ENCODE results near the gene KCNH3.

Gene KCNH3

GRCh38 chr12:49539406-49540228 is 787 bp downstream of the KCNH3 start:
- Histone ChIP-seq H3K4me3 (ENCODE audit: low read depth, low read length) (peak overlapping the region; percentile 27), H3K4me1 (ENCODE audit: control insufficient read depth, insufficient read depth, low read length) (peaks cover 23% of the 10 kb centered on the region; the same call in 1 of the 2 replicates), H3K27me3 (ENCODE audit: control insufficient read depth, insufficient read depth, low read length) (peaks cover 100% of the 10 kb centered on the region), H3K36me3 (ENCODE audit: control insufficient read depth, insufficient read depth, low read length) (no peaks in the 10 kb centered on the region), H3K27ac (ENCODE audit: low read depth, low read length) (no peak overlapping the region), H3K9ac (ENCODE audit: low read length) (no peak overlapping the region), H3K9me3 (ENCODE audit: control insufficient read depth, insufficient read depth, low read depth, low read length) (no peaks in the 10 kb centered on the region)

GRCh38 chr12:49540229-49541139 is 1.7 kb downstream of the KCNH3 start:
- Histone ChIP-seq H3K4me1 (ENCODE audit: control insufficient read depth, insufficient read depth, low read length) (peaks cover 23% of the 10 kb centered on the region; the same call in 1 of the 2 replicates), H3K4me3 (ENCODE audit: low read depth, low read length) (no peak overlapping the region), H3K9me3 (ENCODE audit: control insufficient read depth, insufficient read depth, low read depth, low read length) (no peaks in the 10 kb centered on the region), H3K27ac (ENCODE audit: low read depth, low read length) (no peak overlapping the region), H3K9ac (ENCODE audit: low read length) (no peak overlapping the region), H3K27me3 (ENCODE audit: control insufficient read depth, insufficient read depth, low read length) (peaks cover 99% of the 10 kb centered on the region), H3K36me3 (ENCODE audit: control insufficient read depth, insufficient read depth, low read length) (no peaks in the 10 kb centered on the region)

GRCh38 chr12:49541140-49541861 is 2.5 kb downstream of the KCNH3 start:
- no peaks in the 10 kb centered on the region for H3K36me3 ChIP-seq (ENCODE audit: control insufficient read depth, insufficient read depth, low read length)
- no peak overlapping the region for H3K27ac ChIP-seq (ENCODE audit: low read depth, low read length)
- no peak overlapping the region for H3K4me3 ChIP-seq (ENCODE audit: low read depth, low read length)
- no peaks in the 10 kb centered on the region for H3K9me3 ChIP-seq (ENCODE audit: control insufficient read depth, insufficient read depth, low read depth, low read length)
- H3K9ac ChIP-seq (ENCODE audit: low read length): no peak overlapping the region
- peaks cover 23% of the 10 kb centered on the region; the same call in 1 of the 2 replicates for H3K4me1 ChIP-seq (ENCODE audit: control insufficient read depth, insufficient read depth, low read length)
- H3K27me3 ChIP-seq (ENCODE audit: control insufficient read depth, insufficient read depth, low read length): peaks cover 99% of the 10 kb centered on the region

GRCh38 chr12:49541911-49542505 is 3.2 kb downstream of the KCNH3 start:
- no peak overlapping the region for H3K27ac ChIP-seq (ENCODE audit: low read depth, low read length)
- no peaks in the 10 kb centered on the region for H3K9me3 ChIP-seq (ENCODE audit: control insufficient read depth, insufficient read depth, low read depth, low read length)
- H3K4me3 ChIP-seq (ENCODE audit: low read depth, low read length): no peak overlapping the region
- H3K27me3 ChIP-seq (ENCODE audit: control insufficient read depth, insufficient read depth, low read length): peaks cover 97% of the 10 kb centered on the region
- H3K9ac ChIP-seq (ENCODE audit: low read length): no peak overlapping the region
- H3K36me3 ChIP-seq (ENCODE audit: control insufficient read depth, insufficient read depth, low read length): no peaks in the 10 kb centered on the region
- H3K4me1 ChIP-seq (ENCODE audit: control insufficient read depth, insufficient read depth, low read length): peaks cover 23% of the 10 kb centered on the region; the same call in 1 of the 2 replicates

GRCh38 chr12:49542592-49543160 is 3.8 kb downstream of the KCNH3 start:
- no peak overlapping the region for H3K27ac ChIP-seq (ENCODE audit: low read depth, low read length)
- H3K36me3 ChIP-seq (ENCODE audit: control insufficient read depth, insufficient read depth, low read length): no peaks in the 10 kb centered on the region
- peaks cover 18% of the 10 kb centered on the region; the same call in 1 of the 2 replicates for H3K4me1 ChIP-seq (ENCODE audit: control insufficient read depth, insufficient read depth, low read length)
- H3K9me3 ChIP-seq (ENCODE audit: control insufficient read depth, insufficient read depth, low read depth, low read length): no peaks in the 10 kb centered on the region
- H3K4me3 ChIP-seq (ENCODE audit: low read depth, low read length): no peak overlapping the region
- H3K9ac ChIP-seq (ENCODE audit: low read length): no peak overlapping the region
- peaks cover 97% of the 10 kb centered on the region for H3K27me3 ChIP-seq (ENCODE audit: control insufficient read depth, insufficient read depth, low read length)

GRCh38 chr12:49543221-49543913 is 4.5 kb downstream of the KCNH3 start:
- Histone ChIP-seq H3K27me3 (ENCODE audit: control insufficient read depth, insufficient read depth, low read length) (peaks cover 97% of the 10 kb centered on the region), H3K9me3 (ENCODE audit: control insufficient read depth, insufficient read depth, low read depth, low read length) (no peaks in the 10 kb centered on the region), H3K4me3 (ENCODE audit: low read depth, low read length) (peak overlapping the region; percentile 53), H3K36me3 (ENCODE audit: control insufficient read depth, insufficient read depth, low read length) (no peaks in the 10 kb centered on the region), H3K9ac (ENCODE audit: low read length) (no peak overlapping the region), H3K27ac (ENCODE audit: low read depth, low read length) (no peak overlapping the region), H3K4me1 (ENCODE audit: control insufficient read depth, insufficient read depth, low read length) (peaks cover 15% of the 10 kb centered on the region; the same call in 1 of the 2 replicates)

GRCh38 chr12:49543914-49544815 is 5.3 kb downstream of the KCNH3 start:
- Histone ChIP-seq H3K27ac (ENCODE audit: low read depth, low read length) (no peak overlapping the region), H3K9ac (ENCODE audit: low read length) (no peak overlapping the region), H3K36me3 (ENCODE audit: control insufficient read depth, insufficient read depth, low read length) (no peaks in the 10 kb centered on the region), H3K4me1 (ENCODE audit: control insufficient read depth, insufficient read depth, low read length) (peaks cover 18% of the 10 kb centered on the region), H3K9me3 (ENCODE audit: control insufficient read depth, insufficient read depth, low read depth, low read length) (no peaks in the 10 kb centered on the region), H3K4me3 (ENCODE audit: low read depth, low read length) (peak overlapping the region; percentile 53), H3K27me3 (ENCODE audit: control insufficient read depth, insufficient read depth, low read length) (peaks cover 97% of the 10 kb centered on the region)

- H3K36me3 ChIP-seq (ENCODE audit: control insufficient read depth, insufficient read depth, low read length): no peaks in the 10 kb centered on the region
- H3K4me3 ChIP-seq (ENCODE audit: low read depth, low read length): no peak overlapping the region
- no peak overlapping the region for H3K27ac ChIP-seq (ENCODE audit: low read depth, low read length)
- H3K4me1 ChIP-seq (ENCODE audit: control insufficient read depth, insufficient read depth, low read length): peaks cover 20% of the 10 kb centered on the region
- peaks cover 97% of the 10 kb centered on the region for H3K27me3 ChIP-seq (ENCODE audit: control insufficient read depth, insufficient read depth, low read length)
- H3K9me3 ChIP-seq (ENCODE audit: control insufficient read depth, insufficient read depth, low read depth, low read length): no peaks in the 10 kb centered on the region
- no peak overlapping the region for H3K9ac ChIP-seq (ENCODE audit: low read length)
Observed at GRCh38 chr12:49545815-49546214, 7.0 kb downstream of the KCNH3 start.

GRCh38 chr12:49546481-49546880 is 7.7 kb downstream of the KCNH3 start:
- H3K27ac ChIP-seq (ENCODE audit: low read depth, low read length): no peak overlapping the region
- H3K9me3 ChIP-seq (ENCODE audit: control insufficient read depth, insufficient read depth, low read depth, low read length): no peaks in the 10 kb centered on the region
- H3K4me3 ChIP-seq (ENCODE audit: low read depth, low read length): no peak overlapping the region
- H3K27me3 ChIP-seq (ENCODE audit: control insufficient read depth, insufficient read depth, low read length): peaks cover 95% of the 10 kb centered on the region
- no peaks in the 10 kb centered on the region for H3K36me3 ChIP-seq (ENCODE audit: control insufficient read depth, insufficient read depth, low read length)
- H3K9ac ChIP-seq (ENCODE audit: low read length): no peak overlapping the region
- peaks cover 14% of the 10 kb centered on the region for H3K4me1 ChIP-seq (ENCODE audit: control insufficient read depth, insufficient read depth, low read length)

All from HUES6 (cell line).